ENCODE data around the gene SPIN4.
"Not testable (repeated sequence)": the region's sequence is repeated elsewhere in the genome, so short reads cannot be mapped to it uniquely, and the experiment has no call there.

The SPIN4 gene

DNA sequence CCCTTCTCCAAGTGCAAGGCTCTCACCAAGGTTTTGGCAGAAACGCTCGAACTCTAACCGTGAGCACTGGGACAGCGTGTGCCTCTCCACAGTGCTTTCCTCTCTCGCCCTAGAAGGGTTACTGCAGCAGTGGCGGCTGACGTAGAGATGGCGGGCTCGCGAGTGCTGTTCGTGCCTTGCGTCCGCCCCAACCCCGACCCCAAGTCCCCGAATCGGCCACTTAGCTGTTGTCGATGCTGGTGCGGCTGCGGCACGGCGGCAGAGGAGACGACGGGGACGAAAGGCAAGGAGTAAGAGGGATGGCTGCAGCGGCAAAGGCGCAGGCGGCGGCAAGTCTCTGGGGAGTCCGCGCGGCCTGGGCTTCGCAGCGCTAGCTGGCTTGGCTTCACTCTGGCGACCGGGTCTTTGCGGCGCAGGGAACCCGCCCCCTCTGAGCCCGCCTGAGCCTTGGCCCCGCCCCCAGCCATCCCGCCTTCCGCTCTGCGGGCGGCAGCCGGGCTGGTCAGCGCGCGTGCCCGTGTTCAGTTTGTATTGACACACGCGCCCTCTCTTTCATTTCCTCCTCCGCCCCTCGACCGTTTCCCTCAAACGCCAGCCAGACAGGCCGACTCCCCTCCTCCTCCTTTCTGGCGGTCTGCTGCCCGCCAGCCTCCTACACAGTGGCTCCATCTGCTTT is at the start of gene SPIN4:
Gene SPIN4, minus strand, starts transcription at position 392 of the 676 bp plus-strand sequence. CDS start 513 bp downstream, outside the sequence.
- in situ Hi-C loops (cut with MboI; ENCODE audit: low sequenced_read_pairs): no loop called here

DNA sequence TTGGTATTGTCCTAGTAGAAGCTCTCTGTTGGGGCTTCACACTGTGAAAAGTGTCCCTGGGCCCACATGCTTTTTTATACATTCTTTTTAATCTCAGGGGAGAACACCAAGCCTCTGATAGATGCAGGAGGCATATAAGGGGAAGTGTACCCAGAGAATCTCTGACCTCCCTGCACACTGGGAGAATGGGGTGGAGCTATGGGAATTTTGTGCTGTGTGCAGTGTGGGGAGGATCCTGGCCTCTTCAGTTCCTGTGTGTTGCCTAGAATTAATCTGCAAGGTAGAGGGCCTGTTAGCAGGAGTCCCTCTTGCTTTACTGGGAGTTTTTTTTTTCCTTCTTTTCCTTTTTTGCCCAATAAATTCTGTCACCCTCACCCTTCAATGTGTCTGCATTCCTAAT is 49.2 kb upstream of the SPIN4 start:
- in situ Hi-C loops (cut with MboI; ENCODE audit: low sequenced_read_pairs): no loop called here

DNA sequence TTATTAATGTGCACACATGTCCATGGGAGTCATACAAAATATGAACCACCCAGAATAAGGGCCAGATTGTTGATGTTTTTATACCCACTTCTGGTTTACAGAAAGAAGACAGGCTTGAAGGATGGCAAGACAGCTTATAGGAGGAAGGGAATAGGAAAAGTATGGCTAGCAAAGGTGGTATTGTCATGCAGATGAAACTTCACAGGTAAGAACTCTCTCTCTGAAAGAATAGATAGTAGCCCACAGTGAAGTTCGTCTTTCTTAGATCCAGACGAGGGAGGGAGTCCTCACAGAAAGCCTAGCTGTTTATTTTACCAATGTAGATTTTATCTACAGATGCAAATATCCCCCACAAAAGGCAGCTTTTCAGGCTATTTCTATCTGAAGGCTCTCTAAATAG is 43.7 kb upstream of the SPIN4 start:
- in situ Hi-C loops (cut with MboI; ENCODE audit: low sequenced_read_pairs): no loop called here

DNA sequence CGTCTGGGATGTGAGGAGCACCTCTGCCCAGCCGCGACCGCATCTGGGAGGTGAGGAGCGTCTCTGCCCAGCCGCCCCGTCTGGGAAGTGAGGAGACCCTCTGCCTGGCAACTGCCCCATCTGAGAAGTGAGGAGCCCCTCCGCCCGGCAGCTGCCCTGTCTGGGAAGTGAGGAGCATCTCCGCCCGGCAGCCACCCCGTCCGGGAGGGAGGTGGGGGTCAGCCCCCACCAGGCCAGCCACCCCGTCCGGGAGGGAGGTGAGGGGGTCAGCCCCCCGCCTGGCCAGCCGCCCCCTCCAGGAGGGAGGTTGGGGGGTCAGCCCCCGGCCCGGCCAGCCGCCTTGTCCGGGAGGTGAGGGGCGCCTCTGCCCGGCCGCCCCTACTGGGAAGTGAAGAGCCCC is 42.0 kb upstream of the SPIN4 start:
- in situ Hi-C loops (cut with MboI; ENCODE audit: low sequenced_read_pairs): not testable (repeated sequence)

DNA sequence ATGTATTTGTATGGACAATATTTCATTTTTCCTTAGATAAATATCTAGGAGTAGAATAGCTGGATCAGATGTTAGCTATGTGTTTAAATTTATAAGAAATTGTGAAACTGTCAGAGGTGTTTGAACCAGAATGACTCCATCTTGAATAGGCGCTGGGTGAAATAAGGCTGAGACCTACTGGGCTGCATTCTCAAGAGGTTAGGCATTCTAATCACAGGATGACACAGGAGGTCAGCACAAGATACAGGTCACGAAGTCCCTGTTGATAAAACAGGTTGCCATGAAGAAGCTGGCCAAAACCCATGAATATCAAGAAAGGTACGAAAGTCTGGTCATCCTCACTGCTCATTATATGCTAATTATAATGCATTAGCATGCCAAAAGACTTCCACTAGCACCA is 36.3 kb upstream of the SPIN4 start:
- in situ Hi-C loops (cut with MboI; ENCODE audit: low sequenced_read_pairs): no loop called here

DNA sequence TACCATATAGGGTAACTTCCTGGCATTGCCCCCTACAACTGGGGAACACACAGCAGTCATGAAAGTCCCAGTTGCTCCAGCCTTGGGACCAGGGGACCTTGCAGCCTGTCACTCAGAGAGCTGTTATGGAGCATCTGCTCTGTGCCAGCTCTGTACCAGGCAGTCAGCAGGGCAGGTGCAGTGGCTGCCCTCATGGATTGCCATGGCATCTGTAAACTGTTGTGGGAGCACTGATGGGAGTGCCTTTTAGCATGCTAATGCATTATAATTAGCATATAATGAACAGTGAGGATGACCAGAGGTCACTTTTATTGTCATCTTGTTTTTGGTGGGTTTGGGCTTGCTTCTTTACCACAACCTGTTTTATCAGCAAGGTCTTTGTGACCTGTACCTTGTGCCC is 33.1 kb upstream of the SPIN4 start:
- in situ Hi-C loops (cut with MboI; ENCODE audit: low sequenced_read_pairs): not testable (repeated sequence)

DNA sequence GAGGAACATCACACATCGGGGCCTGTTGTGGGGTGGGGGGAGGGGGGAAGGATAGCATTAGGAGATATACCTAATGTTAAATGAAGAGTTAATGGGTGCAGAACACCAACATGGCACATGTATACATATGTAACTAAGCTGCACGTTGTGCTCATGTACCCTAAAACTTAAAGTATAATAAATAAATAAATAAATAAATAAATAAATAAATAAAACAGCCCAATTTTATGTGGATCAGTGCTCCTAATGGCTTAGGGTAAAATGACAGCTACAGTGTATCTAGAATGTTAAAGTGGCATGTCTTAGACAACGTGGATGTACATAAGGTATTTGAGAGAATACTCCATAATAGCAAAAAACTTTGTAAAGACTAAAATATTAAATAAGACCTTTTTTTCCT is 21.9 kb upstream of the SPIN4 start:
- in situ Hi-C loops (cut with MboI; ENCODE audit: low sequenced_read_pairs): not testable (repeated sequence)

DNA sequence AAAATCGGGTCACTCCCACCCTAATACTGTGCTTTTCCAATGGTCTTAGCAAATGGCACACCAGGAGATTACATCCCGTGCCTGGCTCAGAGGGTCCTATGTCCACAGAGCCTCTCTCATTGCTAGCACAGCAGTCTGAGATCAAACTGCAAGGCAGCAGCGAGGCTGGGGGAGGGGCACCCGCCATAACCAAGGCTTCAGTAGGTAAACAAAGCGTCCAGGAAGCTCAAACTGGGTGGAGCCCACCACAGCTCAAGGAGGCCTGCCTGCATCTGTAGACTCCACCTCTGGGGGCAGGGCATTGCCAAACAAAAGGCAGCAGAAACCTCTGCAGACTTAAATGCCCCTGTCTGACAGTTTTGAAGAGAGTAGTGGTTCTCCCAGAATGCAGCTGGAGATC is 16.6 kb upstream of the SPIN4 start:
- in situ Hi-C loops (cut with MboI; ENCODE audit: low sequenced_read_pairs): not testable (repeated sequence)

DNA sequence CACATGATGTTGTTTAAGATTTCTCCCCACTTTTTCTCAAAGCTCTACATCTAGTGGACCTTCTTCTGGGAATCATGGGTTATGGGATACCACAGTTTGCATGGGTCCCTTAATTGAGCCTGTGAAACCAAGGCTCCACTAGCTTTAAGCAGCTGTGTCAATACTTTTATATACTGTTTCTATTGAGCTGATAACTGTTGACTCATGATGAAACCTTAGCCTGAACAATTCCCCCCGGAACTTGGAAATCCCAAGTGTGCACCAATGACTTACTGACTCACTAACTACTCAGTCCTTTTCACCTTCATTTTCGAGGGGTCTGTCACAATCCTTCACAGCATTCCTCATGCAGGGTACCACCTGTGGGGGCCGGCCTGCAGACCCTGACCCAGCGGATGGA is 12.7 kb upstream of the SPIN4 start:
- in situ Hi-C loops (cut with MboI; ENCODE audit: low sequenced_read_pairs): no loop called here

DNA sequence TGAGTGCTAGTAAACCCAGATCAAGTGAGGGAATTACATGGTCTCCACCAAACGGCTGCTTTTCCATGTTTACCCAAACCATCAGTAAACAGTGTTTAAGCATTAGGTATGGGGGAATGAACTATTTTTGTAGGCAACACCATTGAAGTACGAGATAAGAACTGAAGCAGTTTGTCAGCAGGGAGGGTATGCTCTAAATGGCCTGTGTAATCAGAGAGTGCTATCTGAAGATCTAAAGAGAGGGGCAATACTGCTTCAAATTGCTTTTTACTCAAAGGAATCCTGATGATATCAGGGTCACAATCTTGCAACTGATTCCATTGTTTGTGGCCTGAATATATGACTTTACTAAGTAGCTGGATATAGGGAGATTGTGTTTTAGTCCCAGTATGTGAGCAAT is 10.4 kb upstream of the SPIN4 start:
- in situ Hi-C loops (cut with MboI; ENCODE audit: low sequenced_read_pairs): no loop called here

DNA sequence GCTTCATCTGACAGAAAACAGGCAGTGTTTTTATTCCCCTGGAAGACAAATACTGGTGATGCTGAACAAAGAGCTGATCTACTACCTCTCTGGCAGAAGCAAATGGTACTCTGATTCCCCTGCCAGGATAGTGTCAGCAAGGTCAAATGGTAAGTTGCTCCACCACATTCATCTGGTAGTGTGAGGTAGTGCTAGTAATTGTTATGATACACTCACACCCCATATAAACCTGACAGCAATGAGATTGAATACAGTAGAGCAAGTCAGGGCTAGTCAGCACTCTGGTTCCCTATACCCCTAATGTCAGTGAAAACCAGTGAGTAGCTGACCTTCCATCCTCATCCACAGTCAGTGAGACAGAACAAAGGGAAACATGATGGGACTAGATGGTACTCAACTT is 3.4 kb upstream of the SPIN4 start:
- in situ Hi-C loops (cut with MboI; ENCODE audit: low sequenced_read_pairs): no loop called here

DNA sequence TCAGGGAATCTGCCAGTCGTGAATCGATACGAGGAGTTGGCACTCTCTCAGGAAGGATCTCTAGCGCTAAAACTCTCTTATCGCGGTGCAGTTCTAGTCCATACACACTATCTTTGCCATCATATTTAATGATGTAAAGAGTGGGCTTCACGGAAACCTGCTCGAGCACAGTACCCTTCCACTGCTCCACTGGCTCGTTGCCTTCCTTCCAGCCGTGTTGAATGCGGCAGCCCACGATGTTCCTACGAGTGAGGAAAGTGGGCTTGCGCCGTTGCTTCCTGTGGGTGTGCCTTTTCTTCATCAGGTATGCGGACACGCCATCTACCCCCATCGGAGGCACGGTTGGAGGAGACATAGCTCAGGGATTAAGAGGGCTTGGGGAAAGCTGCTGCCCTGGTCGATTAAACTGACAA is 661 bp downstream of the SPIN4 start:
- in situ Hi-C loops (cut with MboI; ENCODE audit: low sequenced_read_pairs): no loop called here

DNA sequence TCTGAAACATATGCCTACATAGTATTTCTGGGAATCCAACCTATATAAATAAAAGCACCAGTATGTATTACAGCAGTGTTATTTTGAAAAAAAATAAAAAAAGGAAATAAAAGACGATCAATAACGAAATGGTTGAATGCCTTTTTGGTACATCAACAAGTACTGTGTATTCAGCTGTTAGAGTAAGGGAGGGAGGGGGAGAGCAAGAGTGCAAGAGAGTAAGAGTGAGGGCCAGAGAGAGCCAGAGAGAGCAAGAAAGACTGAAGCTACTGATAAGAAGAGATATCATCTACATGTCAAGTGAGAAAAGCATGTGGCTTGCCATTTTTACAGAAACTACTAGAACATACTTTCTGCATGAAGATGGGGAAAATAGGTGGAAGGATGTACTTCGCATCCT is 1.8 kb downstream of the SPIN4 start:
- in situ Hi-C loops (cut with MboI; ENCODE audit: low sequenced_read_pairs): no loop called here

DNA sequence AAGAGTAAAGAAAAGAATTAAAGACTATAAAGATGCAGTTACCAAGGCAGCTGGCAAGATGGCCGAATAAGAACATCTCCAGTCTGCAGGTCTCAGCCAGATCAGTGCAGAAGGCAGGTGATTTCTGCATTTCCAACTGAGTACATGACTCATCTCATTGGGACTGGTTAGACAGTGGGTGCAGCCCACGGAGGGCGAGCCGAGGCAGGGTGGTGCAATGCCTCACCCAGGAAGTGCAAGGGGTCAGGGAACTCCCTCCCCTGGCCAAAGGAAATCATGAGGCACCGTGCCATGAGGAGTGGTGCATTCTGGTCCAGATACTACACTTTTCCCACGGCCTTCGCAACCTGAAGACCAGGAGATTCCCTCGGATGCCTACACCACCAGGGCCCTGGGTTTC is 20.5 kb downstream of the SPIN4 start:
- in situ Hi-C loops (cut with MboI; ENCODE audit: low sequenced_read_pairs): no loop called here

DNA sequence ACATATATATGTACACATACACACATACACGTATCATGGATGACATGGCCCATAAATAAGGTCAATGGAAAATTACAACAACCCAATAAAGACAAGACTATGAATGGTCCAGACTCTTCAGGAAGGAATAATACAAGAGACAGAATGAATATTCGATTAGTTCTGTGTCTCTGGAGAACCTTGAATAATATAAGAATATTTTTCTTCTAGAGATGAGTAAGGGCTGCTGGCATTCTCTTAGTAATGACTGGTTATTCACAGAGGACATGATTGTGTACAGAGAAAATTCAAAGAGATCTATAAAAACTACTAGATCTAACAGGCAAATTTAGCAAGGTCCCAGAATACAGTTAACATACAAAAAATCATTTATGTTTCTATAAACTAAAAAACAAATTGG is 23.3 kb downstream of the SPIN4 start:
- in situ Hi-C loops (cut with MboI; ENCODE audit: low sequenced_read_pairs): no loop called here

DNA sequence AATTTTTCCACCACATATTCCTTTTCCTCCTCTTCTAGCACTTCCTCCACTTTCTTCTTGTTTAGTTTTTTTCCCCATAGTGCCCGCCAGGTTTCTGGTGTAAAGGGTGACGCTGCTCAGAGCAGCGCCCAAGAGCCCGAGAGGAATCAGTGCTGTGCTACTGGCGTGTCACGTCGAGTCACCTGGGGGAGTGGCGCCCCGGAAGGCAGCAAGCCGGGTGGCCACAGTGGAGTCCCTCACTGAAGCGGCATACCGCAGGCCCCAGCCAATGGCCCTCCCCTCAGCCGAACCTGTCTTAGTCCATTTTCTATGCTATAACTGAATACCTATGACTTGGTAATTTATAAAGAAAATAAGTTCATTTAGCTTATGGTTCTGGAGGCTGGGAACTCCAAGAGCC is 51.5 kb downstream of the SPIN4 start:
- in situ Hi-C loops (cut with MboI; ENCODE audit: low sequenced_read_pairs): no loop called here

Measured in HL-60/S4 treated with retinoic acid at 250 ng/mL for 4 days and 3 days (cell line).